HepG2 (cell line): Measurements from ENCODE around the gene TCFL5. TPM values are rescaled to one million over a fixed set of nuclear protein-coding genes. Genes with fewer than 3 reads are reported as not detected.

Experiments used
- ATAC-seq: fragments of 200-7000 bp; cut with Tn5 transposase; 3 replicates; pipeline ENCODE4 v1.9.1; 2020; ENCODE audit warnings: mild to moderate bottlenecking, moderate library complexity
- BruUV-seq: library from RNA; stranded (reverse); fragments of 400-500 nt; replicated peaks from 2 replicates; lab custom pipeline; 2021; lab: Mats Ljungman, UMichigan
- CTCF ChIA-PET: fragments of 300-600 bp; formaldehyde crosslinking; extraction: SDS; loops from one replicate; lab custom pipeline; 2021; ENCODE audit warnings: low total read pairs, inconsistent platforms, low intra/inter-chr PET ratio; lab: Yijun Ruan, JAX
- POLR2A ChIA-PET: fragments of 350-600 bp; sonication (Branson Sonifier 250); formaldehyde crosslinking; loops from one replicate; lab custom pipeline; 2020; ENCODE audit warnings: antibody characterized with exemption, inconsistent platforms; lab: Yijun Ruan, JAX
- DNase-seq: peaks from one replicate; pipeline ENCODE4 v3.0.0-alpha.2; 2015; ENCODE audit warnings: low spot score
- FAIRE-seq: peaks from 3 replicates; lab custom pipeline; 2011; peaks lifted over from hg19 to GRCh38; lab: Jason Lieb, UNC
- H2AFZ ChIP-seq: one replicate; pipeline ENCODE4 v1.6.1; 2011; ENCODE audit warnings: low read length, inconsistent platforms
- H3K27ac ChIP-seq: fragments of 300-600 bp; 3 replicates; pipeline ENCODE4 v1.8.0; 2011; ENCODE audit warnings: mixed run types, mild to moderate bottlenecking, mixed read lengths, low read length, inconsistent platforms; ENCODE audit not compliant: insufficient read depth; ENCODE audit errors: extremely low read length
- H3K27me3 ChIP-seq, 2 experiments: fragments of 200-600 bp in 1 of 2; 2 replicates in 1 of 2; 3 replicates in 1 of 2; pipeline versions ENCODE4 v1.6.0 to v1.8.0; 2011; ENCODE audit warnings: low read length in 2 of 2, mild to moderate bottlenecking in 2 of 2, moderate library complexity in 2 of 2, inconsistent platforms in 1 of 2; ENCODE audit not compliant: insufficient read depth in 2 of 2, control insufficient read depth in 1 of 2
- H3K36me3 ChIP-seq, 2 experiments: fragments of 200-600 bp in 1 of 2; replicated peaks in 1 of 2; 2 replicates in 1 of 2; 3 replicates in 1 of 2; pipeline versions ENCODE4 v1.5.1 to v1.8.0; 2011; ENCODE audit warnings: low read length in 2 of 2, inconsistent platforms in 1 of 2; ENCODE audit not compliant: insufficient read depth in 2 of 2, control insufficient read depth in 1 of 2
- H3K4me1 ChIP-seq: 2 replicates; pipeline ENCODE4 v1.5.1; 2012; ENCODE audit warnings: low read length, inconsistent platforms; ENCODE audit not compliant: insufficient read depth
- H3K4me2 ChIP-seq: 2 replicates; pipeline ENCODE4 v1.6.0; 2011; ENCODE audit warnings: low read depth, low read length, inconsistent platforms
- H3K4me3 ChIP-seq, 3 experiments: fragments of 200-600 bp in 1 of 3; sonication (generic), shearing (Covaris generic) in 1 of 3; replicated peaks in 1 of 3; 2 replicates each; pipeline ENCODE4 v1.5.1; 2011 to 2016; ENCODE audit warnings: low read length in 3 of 3, inconsistent platforms in 2 of 3, low read depth in 2 of 3, mild to moderate bottlenecking in 2 of 3, control low read depth in 1 of 3, mixed read lengths in 1 of 3; ENCODE audit not compliant: insufficient read depth in 1 of 3
- H3K79me2 ChIP-seq: one replicate; pipeline ENCODE4 v1.6.1; 2011; ENCODE audit warnings: low read length, inconsistent platforms; ENCODE audit not compliant: insufficient read depth
- H3K9ac ChIP-seq: 2 replicates; pipeline ENCODE4 v1.6.0; 2011; ENCODE audit warnings: mild to moderate bottlenecking, low read depth, low read length, inconsistent platforms; ENCODE audit not compliant: insufficient read depth
- H3K9me3 ChIP-seq: 2 replicates; pipeline ENCODE4 v1.5.1; 2012; ENCODE audit warnings: mild to moderate bottlenecking, low read length
- H4K20me1 ChIP-seq: 2 replicates; pipeline ENCODE4 v1.6.0; 2011; ENCODE audit warnings: inconsistent platforms, mild to moderate bottlenecking, low read length, moderate library complexity; ENCODE audit not compliant: insufficient read depth
- FOXC1 ChIP-seq: sonication (generic); formaldehyde crosslinking; IDR thresholded peaks from 2 replicates; pipeline ENCODE4 v1.8.0; 2022; ENCODE audit warnings: mild to moderate bottlenecking, missing genetic modification reagents, borderline replicate concordance
- GPBP1L1 ChIP-seq: sonication (generic); formaldehyde crosslinking; IDR thresholded peaks from 2 replicates; pipeline ENCODE4 v1.5.0; 2020; ENCODE audit warnings: mild to moderate bottlenecking, missing genetic modification reagents
- MAZ ChIP-seq, 2 experiments: sonication (generic) in 1 of 2; formaldehyde crosslinking in 1 of 2; IDR thresholded peaks; 2 replicates each; pipeline versions ENCODE4 v1.5.0 to v1.6.1; 2012 to 2020; ENCODE audit warnings: low read depth in 2 of 2, mild to moderate bottlenecking in 2 of 2, borderline replicate concordance in 1 of 2, improper control_type of control experiment in 1 of 2, low read length in 1 of 2, missing genetic modification reagents in 1 of 2, moderate library complexity in 1 of 2
- MEF2D ChIP-seq: sonication (generic); formaldehyde crosslinking; IDR thresholded peaks from 2 replicates; pipeline ENCODE4 v1.5.1; 2020; ENCODE audit warnings: mild to moderate bottlenecking, missing genetic modification reagents
- SAP130 ChIP-seq: IDR thresholded peaks from 2 replicates; pipeline ENCODE4 v1.6.1; 2016; ENCODE audit warnings: low read depth
- SNAI1 ChIP-seq: sonication (generic); formaldehyde crosslinking; IDR thresholded peaks from 2 replicates; pipeline ENCODE4 v1.5.0; 2020; ENCODE audit warnings: mild to moderate bottlenecking, missing genetic modification reagents, borderline replicate concordance
- TEAD3 ChIP-seq: optimal IDR thresholded peaks from 2 replicates; pipeline ENCODE3; 2016; ENCODE audit warnings: borderline replicate concordance
- ZBTB46 ChIP-seq: sonication (generic); formaldehyde crosslinking; IDR thresholded peaks from 2 replicates; pipeline ENCODE4 v1.4.0; 2020; ENCODE audit warnings: mild to moderate bottlenecking, missing genetic modification reagents, borderline replicate concordance
- ZNF253 ChIP-seq: sonication (generic); formaldehyde crosslinking; IDR thresholded peaks from 2 replicates; pipeline ENCODE4 v1.8.0; 2022; ENCODE audit warnings: mild to moderate bottlenecking, missing genetic modification reagents, borderline replicate concordance
- ZNF256 ChIP-seq: sonication (generic); formaldehyde crosslinking; conservative IDR thresholded peaks from 2 replicates; pipeline ENCODE4 v1.4.0; 2020; ENCODE audit warnings: missing genetic modification reagents
- ZNF788 ChIP-seq: sonication (generic); formaldehyde crosslinking; IDR thresholded peaks from 2 replicates; pipeline ENCODE4 v1.5.0; 2020; ENCODE audit warnings: mild to moderate bottlenecking, missing genetic modification reagents, borderline replicate concordance
- WGBS: methylation state at CpG from one replicate; pipeline ENCODE4 v1.1.6; 2017; ENCODE audit warnings: low lambda C conversion rate; 5-methylcytosine and 5-hydroxymethylcytosine counted together
- in situ Hi-C: cut with HindIII; loops from 2 replicates; pipeline ENCODE4 v1.10.0; 2017; ENCODE audit warnings: low pct_unique_long_range_greater_than_20kb; ENCODE audit not compliant: extremely low pct_ligation_motif_present
- intact Hi-C: fragments of 100-400 bp; cut with micrococcal nuclease; formaldehyde crosslinking; loops from one replicate; pipeline ENCODE4 v1.10.0; 2022; ENCODE audit not compliant: unreplicated experiment
- polyA plus RNA-seq, 8 experiments: library from polyadenylated mRNA; depleted of rRNA in 3 of 8; stranded (reverse) in 7 of 8; unstranded in 1 of 8; fragments of >200 nt; fragmentation: Illumina TruSeq in 4 of 8; extraction: Trizol in 4 of 8; gene quantifications; 2 replicates each; pipeline versions ENCODE4 v1.2.1 to v1.2.3, GENCODE V29; 2011 to 2016; ENCODE audit warnings: low read depth in 4 of 8, missing spikeins in 1 of 8, mixed read lengths in 1 of 8; ENCODE audit not compliant: insufficient read depth in 1 of 8
- total RNA-seq, 5 experiments: library from RNA; depleted of rRNA; stranded (reverse); fragments of >200 nt; fragmentation: Illumina TruSeq; extraction: Trizol; gene quantifications; 2 replicates each; pipeline ENCODE4 v1.2.3, GENCODE V29; 2016; ENCODE audit warnings: low read depth in 1 of 5
- TF ChIP-seq, protein P1 (sequence below): IDR thresholded peaks from 2 replicates; pipeline ENCODE4 v1.6.1; 2018; ENCODE audit warnings: missing genetic modification reagents
- TF ChIP-seq, protein P2 (sequence below): sonication (generic); IDR thresholded peaks from 2 replicates; pipeline ENCODE4 v1.6.1; 2016; ENCODE audit warnings: low read depth, borderline replicate concordance

Gene TCFL5
- total and polyA plus RNA-seq, 2 of the 13 experiments (the other 11 are each of a cell fraction or from before 2014, with no cell fraction given): 14.8 to 20.0 TPM

DNA sequence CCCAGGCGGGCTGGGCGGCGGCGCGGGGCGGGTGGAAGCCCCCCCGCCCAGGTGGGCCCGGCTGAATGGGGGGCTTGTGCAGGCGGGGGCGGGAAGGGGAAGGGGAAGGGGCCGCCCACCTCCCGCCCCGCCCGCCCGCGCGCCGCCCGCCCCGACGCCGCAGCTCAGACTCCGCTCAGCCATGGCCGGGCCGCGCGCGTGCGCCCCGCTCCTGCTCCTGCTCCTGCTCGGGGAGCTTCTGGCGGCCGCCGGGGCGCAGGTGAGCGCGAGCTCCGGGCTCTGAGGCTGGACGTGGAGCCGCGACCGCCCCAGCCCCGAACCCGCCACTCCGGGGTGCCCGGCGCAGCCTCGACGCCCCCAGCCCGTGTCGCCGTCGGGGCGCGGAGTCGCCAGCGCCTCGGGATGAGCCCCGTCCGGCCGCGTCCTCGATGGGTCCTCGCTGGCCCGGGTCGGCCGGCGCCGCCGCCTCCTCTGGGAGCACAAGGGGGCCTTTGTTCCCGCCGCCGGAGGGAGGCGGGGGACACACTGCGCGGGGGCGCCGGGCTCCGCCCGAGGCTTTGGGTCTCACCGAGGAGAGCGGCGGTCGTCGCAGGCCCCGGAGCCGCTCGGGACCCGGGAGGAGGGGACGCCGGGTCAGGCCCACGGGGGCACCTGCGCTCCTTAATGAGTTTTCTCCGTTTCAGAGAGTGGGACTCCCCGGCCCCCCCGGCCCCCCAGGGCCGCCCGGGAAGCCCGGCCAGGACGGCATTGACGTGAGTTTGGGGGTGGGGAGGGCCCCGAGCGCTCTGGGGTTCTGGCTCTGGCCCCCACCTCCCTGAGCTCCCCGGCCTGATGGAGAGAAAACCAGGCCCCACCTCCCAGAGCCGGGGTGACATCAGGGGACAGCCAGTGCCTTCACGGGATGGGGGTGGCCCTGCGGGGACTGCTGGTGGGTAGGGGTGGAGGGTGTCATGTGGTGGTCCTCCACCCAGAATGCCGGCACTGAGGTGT is 44.4 kb downstream of the TCFL5 start, which contains the start of gene COL9A3 (continued):
- peak; percentile 54; the same call in 1 of the 2 replicates for TF ChIP-seq ZNF788
- no peak for TF ChIP-seq MEF2D (CRISPR knock-in tag)
- no peak for TF ChIP-seq SNAI1 (CRISPR knock-in tag)
- TF ChIP-seq GPBP1L1: no peak
- peak; percentile 43 for TF ChIP-seq SAP130 (CRISPR knock-in tag)
- TF ChIP-seq, protein P1, sequence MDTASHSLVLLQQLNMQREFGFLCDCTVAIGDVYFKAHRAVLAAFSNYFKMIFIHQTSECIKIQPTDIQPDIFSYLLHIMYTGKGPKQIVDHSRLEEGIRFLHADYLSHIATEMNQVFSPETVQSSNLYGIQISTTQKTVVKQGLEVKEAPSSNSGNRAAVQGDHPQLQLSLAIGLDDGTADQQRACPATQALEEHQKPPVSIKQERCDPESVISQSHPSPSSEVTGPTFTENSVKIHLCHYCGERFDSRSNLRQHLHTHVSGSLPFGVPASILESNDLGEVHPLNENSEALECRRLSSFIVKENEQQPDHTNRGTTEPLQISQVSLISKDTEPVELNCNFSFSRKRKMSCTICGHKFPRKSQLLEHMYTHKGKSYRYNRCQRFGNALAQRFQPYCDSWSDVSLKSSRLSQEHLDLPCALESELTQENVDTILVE (CRISPR knock-in tag): no peak
- TF ChIP-seq, all 625 proteins: peak for 70

DNA sequence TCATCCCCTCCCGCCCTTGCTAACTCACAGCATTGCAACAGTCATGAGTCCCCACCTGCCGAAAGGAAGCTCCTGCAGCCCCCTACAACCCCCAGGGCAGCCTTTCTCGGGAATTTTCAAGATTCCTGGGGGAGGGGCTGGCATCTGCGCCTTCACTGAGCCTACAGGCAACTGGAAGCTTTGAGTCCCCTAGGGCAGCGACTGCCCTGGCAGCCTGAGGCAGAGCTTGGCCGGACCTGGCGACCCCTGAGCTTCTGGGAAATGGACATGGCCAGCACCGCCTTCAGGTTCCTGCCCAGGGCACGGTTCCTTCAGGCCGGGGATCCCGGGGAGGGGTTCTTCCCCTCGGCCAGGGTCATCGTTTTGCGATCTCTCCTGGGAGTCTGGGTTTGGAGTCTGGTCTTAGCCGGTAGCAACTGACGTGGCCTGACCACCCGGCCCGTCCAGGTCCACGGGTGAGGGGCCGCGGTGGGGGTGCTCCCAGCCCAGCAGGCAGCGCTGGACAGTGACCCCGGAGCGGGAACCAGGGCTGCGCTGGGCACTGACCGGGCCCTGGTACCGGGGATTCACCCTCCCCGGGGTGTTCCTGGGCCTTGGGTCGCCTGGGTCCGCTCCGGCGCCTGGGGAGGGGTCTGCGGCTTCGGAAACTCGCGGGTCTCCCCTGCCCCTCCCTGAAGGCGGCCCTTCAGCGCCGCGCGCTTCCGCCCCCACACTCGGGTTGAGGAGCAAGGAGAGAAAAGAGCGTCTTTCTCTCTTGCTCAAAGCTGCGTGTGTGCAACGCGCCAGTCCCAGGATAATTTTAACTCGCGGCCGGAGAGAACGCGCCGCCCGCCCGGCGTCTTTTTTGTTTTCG is 45.4 kb downstream of the TCFL5 start:
- 48% methylated on average over 44 of the region's 57 CpGs for WGBS
- FAIRE-seq (no peak), ATAC-seq (0 out of 3 replicates have a peak, but pooled peaks have one; percentile 0), DNase-seq (no peak)
- H3K27ac ChIP-seq: peak overlapping the region; percentile 65
- POLR2A ChIA-PET: interaction anchor here (1.2 to 6.8 kb wide), 8 partner anchors 9 to 192 kb away, joined by 3 to 64 read pairs (median 10); partner anchors contain the start of genes MRGBP, OGFR and TCFL5
- no peak overlapping the region for H2AFZ ChIP-seq
- intact Hi-C loops: no loop called here
- H3K79me2 ChIP-seq: peaks cover 6% of the 10 kb centered on the region
- H3K4me2 ChIP-seq: peak overlapping the region; percentile 89
- peak overlapping the region; percentile 51 to 77 (median 59) for H3K4me3 ChIP-seq
- TSS peak; percentile 68 for BruUV-seq
- H3K27me3 ChIP-seq: no peaks in the 10 kb centered on the region
- peak overlapping the region; percentile 72 for H3K9ac ChIP-seq
- CTCF ChIA-PET: no interaction called here
- in situ Hi-C loops: no loop called here
- peaks cover 58% of the 10 kb centered on the region for H3K4me1 ChIP-seq
- H3K36me3 ChIP-seq: peaks cover 8 to 23% of the 10 kb centered on the region in 2 experiments; a peak in 4 of 5 replicates
- no peaks in the 10 kb centered on the region for H3K9me3 ChIP-seq
- H4K20me1 ChIP-seq: peaks cover 4% of the 10 kb centered on the region; the same call in 1 of the 2 replicates
- TF ChIP-seq ZBTB46 (CRISPR knock-in tag) (no peak), FOXC1 (CRISPR knock-in tag) (0 out of 2 replicates have a peak, but pooled peaks have one; percentile 7), ZNF253 (CRISPR knock-in tag) (no peak), MAZ (IDR thresholded peaks at IDR 0.05; ENCODE audit: borderline replicate concordance, low read depth, low read length) (peak; percentile 63; the same call in 1 of the 2 replicates), MAZ (CRISPR knock-in tag; IDR thresholded peaks at IDR 0.05; ENCODE audit: low read depth) (no peak), ZNF256 (CRISPR knock-in tag) (no peak), TEAD3 (CRISPR knock-in tag) (peak; percentile 88)
- TF ChIP-seq, protein P2, sequence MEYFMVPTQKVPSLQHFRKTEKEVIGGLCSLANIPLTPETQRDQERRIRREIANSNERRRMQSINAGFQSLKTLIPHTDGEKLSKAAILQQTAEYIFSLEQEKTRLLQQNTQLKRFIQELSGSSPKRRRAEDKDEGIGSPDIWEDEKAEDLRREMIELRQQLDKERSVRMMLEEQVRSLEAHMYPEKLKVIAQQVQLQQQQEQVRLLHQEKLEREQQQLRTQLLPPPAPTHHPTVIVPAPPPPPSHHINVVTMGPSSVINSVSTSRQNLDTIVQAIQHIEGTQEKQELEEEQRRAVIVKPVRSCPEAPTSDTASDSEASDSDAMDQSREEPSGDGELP: no peak
